Brain microvascular endothelial cell (primary cell): ENCODE measurements around the gene S100B.

Source experiments
- DNase-seq: peaks from one replicate; pipeline ENCODE4 v3.0.0-alpha.2; 2020
- H3K27ac ChIP-seq: fragments of 250-450 bp; sonication (Bioruptor Pico); 2 replicates; pipeline ENCODE4 v1.5.1; 2020; ENCODE audit warnings: mild to moderate bottlenecking, moderate library complexity
- H3K27me3 ChIP-seq: fragments of 250-450 bp; sonication (Bioruptor Pico); replicated peaks from 2 replicates; pipeline ENCODE4 v1.5.1; 2020; ENCODE audit warnings: mild to moderate bottlenecking
- H3K36me3 ChIP-seq: fragments of 250-450 bp; sonication (Bioruptor Pico); replicated peaks from 2 replicates; pipeline ENCODE4 v1.5.1; 2020; ENCODE audit warnings: mild to moderate bottlenecking
- H3K4me3 ChIP-seq: 2 replicates; pipeline ENCODE4 v1.5.1; 2011; ENCODE audit warnings: low read depth, mild to moderate bottlenecking, control low read depth, low read length, moderate library complexity
- in situ Hi-C: cut with HindIII; loops from 2 replicates; pipeline ENCODE4 v1.10.0; 2017; ENCODE audit warnings: low sequenced_read_pairs, low pct_ligation_motif_present
- TF ChIP-seq, protein P1 (sequence below): IDR thresholded peaks from 2 replicates; pipeline ENCODE4 v1.5.1; 2011; ENCODE audit warnings: low read depth, mild to moderate bottlenecking, moderate library complexity, low read length, control low read depth, inconsistent platforms; ENCODE audit errors: missing control alignments

S100B gene

DNA sequence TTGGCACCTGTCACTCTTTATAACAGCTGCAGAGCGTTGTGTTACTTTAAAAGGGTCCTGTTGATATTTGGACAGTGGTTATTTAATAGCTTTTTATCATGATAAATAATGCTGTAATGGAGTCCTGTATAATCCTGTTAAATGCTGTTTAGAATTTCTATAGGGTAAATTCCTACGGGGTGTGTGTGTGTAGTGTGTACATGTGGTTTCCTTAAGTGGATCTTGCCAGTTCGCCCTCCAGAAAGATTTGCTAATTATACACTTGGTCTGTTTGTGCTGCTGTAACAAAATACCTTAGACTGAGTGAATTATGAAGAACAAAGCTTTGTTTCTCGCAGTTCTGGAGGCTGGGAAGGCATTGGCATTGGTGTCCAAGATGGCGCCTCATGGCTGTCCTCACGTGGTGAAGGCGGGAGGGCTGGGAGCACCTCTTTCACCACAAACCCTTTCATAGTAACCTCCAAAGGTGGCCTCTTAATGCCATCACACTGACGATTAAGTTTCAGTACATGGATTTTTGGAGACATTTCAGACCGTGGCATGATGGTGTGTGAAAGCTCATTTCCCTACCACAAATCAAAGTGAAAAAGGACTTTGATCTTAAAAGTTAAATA lies 41.8 kb upstream of the S100B start:
- in situ Hi-C loops = no loop called here
- Histone ChIP-seq H3K4me3 (no peak overlapping the region), H3K27ac (no peak overlapping the region), H3K27me3 (no peaks in the 10 kb centered on the region), H3K36me3 (peaks cover 64% of the 10 kb centered on the region)
- TF ChIP-seq, protein P1, sequence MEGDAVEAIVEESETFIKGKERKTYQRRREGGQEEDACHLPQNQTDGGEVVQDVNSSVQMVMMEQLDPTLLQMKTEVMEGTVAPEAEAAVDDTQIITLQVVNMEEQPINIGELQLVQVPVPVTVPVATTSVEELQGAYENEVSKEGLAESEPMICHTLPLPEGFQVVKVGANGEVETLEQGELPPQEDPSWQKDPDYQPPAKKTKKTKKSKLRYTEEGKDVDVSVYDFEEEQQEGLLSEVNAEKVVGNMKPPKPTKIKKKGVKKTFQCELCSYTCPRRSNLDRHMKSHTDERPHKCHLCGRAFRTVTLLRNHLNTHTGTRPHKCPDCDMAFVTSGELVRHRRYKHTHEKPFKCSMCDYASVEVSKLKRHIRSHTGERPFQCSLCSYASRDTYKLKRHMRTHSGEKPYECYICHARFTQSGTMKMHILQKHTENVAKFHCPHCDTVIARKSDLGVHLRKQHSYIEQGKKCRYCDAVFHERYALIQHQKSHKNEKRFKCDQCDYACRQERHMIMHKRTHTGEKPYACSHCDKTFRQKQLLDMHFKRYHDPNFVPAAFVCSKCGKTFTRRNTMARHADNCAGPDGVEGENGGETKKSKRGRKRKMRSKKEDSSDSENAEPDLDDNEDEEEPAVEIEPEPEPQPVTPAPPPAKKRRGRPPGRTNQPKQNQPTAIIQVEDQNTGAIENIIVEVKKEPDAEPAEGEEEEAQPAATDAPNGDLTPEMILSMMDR = no peak
- no peak for DNase-seq

DNA sequence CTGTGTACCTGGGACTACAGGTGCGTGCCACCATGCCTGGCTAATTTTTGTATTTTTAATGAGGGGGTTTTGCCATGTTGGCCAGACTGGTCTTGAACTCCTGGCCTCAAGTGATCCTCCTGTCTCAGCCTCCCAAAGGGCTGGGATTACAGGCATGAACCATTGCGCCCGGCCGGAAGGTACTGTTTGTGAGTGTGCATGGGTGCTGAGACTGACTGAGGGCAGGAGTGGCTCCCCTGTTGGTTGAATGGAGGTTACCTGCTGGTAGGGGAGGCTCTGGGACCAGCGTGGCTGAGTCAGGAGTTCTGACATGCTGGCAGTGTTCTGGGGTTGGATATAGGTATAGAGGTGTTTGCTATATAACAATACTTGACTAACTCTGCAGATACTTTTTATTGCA lies 41.0 kb upstream of the S100B start:
- in situ Hi-C loops = no loop called here
- TF ChIP-seq, protein P1 = no peak
- DNase-seq = no peak
- H3K27me3 ChIP-seq = no peaks in the 10 kb centered on the region
- no peak overlapping the region for H3K4me3 ChIP-seq
- H3K27ac ChIP-seq = no peak overlapping the region
- H3K36me3 ChIP-seq = peaks cover 66% of the 10 kb centered on the region

DNA sequence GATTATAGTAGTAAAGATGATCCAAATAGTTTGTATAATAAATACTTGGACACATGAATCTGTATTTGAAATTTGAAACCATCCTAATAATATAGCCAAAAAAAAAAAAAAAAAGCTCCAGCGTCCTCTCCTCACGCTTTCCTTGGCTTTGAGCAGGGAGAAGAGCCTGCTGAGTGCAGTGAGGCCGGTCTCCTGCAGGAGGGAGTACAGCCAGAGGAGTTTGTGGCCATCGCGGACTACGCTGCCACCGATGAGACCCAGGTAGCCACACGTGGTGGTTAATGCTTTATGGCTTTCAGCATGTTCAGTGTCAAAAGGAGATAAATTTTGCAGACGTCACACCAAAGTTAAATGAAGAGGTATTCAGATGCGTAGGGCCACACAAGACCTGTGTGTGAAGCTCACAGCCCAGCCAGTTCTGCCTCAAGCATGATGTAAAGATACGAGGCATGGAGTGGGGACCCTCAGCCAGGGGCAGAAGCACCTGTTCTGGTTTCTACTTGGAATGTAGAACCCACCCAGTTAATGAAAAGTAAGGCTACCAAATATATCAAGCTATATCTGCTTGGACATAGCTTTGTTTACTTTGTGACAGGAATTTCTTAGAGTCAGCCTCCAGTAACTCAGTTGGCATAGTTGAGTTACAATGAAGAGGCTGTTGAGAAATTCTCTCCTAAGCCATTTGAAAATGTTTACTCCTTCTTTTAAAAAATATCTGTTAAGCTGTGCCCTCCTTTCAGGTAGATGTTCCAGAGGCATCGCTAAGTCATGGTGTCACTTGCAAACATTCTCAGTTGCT lies 38.7 kb upstream of the S100B start:
- TF ChIP-seq, protein P1 = no peak
- DNase-seq = no peak
- Histone ChIP-seq H3K4me3 (no peak overlapping the region), H3K27ac (no peak overlapping the region), H3K36me3 (peaks cover 45% of the 10 kb centered on the region), H3K27me3 (no peaks in the 10 kb centered on the region)
- in situ Hi-C loops = no loop called here

DNA sequence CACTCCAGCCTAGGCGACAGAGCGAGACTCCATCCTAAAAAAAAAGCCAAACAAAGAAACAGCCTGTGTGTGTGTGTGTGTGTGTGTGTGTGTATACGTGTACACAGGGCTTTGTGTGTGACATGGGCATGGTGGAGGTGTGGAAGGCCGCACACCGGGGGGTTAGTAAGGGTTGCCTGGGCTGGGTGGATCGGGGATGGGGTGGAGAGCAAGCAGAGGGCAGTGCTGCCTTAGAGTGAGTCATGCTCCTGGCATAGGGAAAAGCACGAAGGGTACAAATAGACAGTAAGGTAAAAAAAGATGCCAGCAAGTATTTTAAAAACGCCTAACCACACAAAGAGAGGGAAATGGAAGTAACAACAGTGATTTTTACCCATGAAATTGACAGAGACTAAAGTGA lies 36.8 kb upstream of the S100B start:
- no peak for DNase-seq
- Histone ChIP-seq H3K4me3 (no peak overlapping the region), H3K27me3 (no peaks in the 10 kb centered on the region), H3K27ac (no peak overlapping the region), H3K36me3 (peaks cover 34% of the 10 kb centered on the region)
- TF ChIP-seq, protein P1 = no peak
- in situ Hi-C loops = no loop called here

DNA sequence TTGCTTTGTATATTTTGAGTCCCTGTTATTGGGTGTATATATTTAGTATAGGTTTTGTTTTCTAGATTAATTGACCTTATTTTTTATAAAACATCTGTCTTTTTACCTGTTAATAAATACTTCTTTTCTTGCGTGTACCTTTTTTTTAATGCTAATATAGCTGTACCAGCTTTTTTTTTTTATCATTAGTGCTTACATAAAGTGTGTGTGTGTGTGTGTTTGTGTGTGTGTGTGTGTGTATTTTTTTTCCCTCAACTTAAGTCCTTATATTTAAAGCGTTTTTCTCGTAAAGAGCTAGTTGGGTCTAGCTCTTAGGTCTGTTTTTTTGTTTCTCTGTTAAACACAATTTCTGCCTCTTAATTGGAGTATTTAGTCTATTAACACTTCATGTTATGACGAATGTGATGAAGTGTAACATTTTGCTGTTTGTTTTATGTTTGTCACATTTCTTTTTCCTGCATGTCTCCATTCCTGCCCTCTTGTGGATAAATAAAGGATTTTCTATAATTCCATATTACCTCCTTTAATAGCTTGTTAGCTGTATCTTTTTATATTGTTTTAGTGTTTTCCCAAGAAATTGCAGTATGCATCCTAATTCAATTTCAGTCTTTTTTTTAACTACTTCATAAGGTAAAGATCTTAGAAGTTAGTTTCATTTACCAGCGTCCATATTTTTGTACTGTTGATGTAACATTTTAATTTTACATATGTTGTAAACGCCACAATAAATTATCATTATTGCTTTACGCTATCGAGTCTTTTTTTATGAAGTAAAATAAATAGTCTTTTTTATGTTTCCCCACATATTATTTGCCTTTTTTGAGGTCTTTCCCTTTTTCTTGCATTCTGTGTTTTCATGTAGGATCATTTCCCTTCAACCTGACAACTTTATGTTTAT lies 34.9 kb upstream of the S100B start:
- DNase-seq = no peak
- Histone ChIP-seq H3K27ac (no peak overlapping the region), H3K27me3 (no peaks in the 10 kb centered on the region), H3K36me3 (peaks cover 27% of the 10 kb centered on the region), H3K4me3 (no peak overlapping the region)
- TF ChIP-seq, protein P1 = peak; percentile 10
- in situ Hi-C loops = no loop called here
